Loucy (cell line): Measurements from ENCODE around the gene TEP1.
A peak's percentile ranks its signal among the peaks of the same experiment; 100 is the strongest.

Experiments
- H2AFZ ChIP-seq: fragments of 200-600 bp; sonication (generic); 2 replicates; pipeline ENCODE4 v1.6.0; 2016; ENCODE audit warnings: antibody characterized with exemption, mild to moderate bottlenecking, low read length, moderate library complexity
- H3F3A ChIP-seq: fragments of 200-600 bp; 2 replicates; pipeline ENCODE4 v1.6.0; 2016; ENCODE audit warnings: antibody characterized with exemption, low read depth, mild to moderate bottlenecking
- H3K27me3 ChIP-seq: fragments of 200-600 bp; sonication (generic); 2 replicates; pipeline ENCODE4 v1.6.1; 2014; ENCODE audit warnings: low read length, mild to moderate bottlenecking; ENCODE audit not compliant: insufficient read depth, poor library complexity, severe bottlenecking
- H3K36me3 ChIP-seq: fragments of 200-600 bp; sonication (generic); 2 replicates; pipeline ENCODE4 v1.6.1; 2016; ENCODE audit warnings: low read length; ENCODE audit not compliant: insufficient read depth
- H3K4me1 ChIP-seq: fragments of 200-600 bp; sonication (generic); 2 replicates; pipeline ENCODE4 v1.5.1; 2014; ENCODE audit warnings: low read length, mild to moderate bottlenecking; ENCODE audit not compliant: insufficient read depth, poor library complexity, severe bottlenecking
- H3K4me2 ChIP-seq: fragments of 200-600 bp; sonication (generic); 2 replicates; pipeline ENCODE4 v1.6.0; 2014; ENCODE audit warnings: antibody characterized with exemption, low read length, low read depth, mild to moderate bottlenecking; ENCODE audit not compliant: poor library complexity, severe bottlenecking
- H3K4me3 ChIP-seq: fragments of 200-600 bp; sonication (generic); 2 replicates; pipeline ENCODE4 v1.5.1; 2014; ENCODE audit warnings: low read length, mild to moderate bottlenecking, mixed read lengths; ENCODE audit not compliant: poor library complexity, severe bottlenecking
- H3K79me2 ChIP-seq: fragments of 200-600 bp; sonication (generic); 2 replicates; pipeline ENCODE4 v1.6.1; 2014; ENCODE audit warnings: low read length; ENCODE audit not compliant: insufficient read depth
- H3K9ac ChIP-seq: fragments of 200-600 bp; sonication (generic); 2 replicates; pipeline ENCODE4 v1.6.0; 2014; ENCODE audit warnings: mild to moderate bottlenecking, low read depth, low read length, moderate library complexity; ENCODE audit not compliant: poor library complexity, severe bottlenecking
- H3K9me2 ChIP-seq: fragments of 200-600 bp; sonication (generic); replicated peaks from 2 replicates; pipeline ENCODE4 v1.6.1; 2016; ENCODE audit warnings: low read depth, low read length, mixed read lengths
- H3K9me3 ChIP-seq: fragments of 200-600 bp; sonication (generic); 2 replicates; pipeline ENCODE4 v1.6.1; 2014; ENCODE audit warnings: mild to moderate bottlenecking, antibody characterized with exemption, low read length, low read depth; ENCODE audit not compliant: insufficient read depth
- H4K20me1 ChIP-seq: fragments of 200-600 bp; sonication (generic); 2 replicates; pipeline ENCODE4 v1.6.0; 2014; ENCODE audit warnings: antibody characterized with exemption, low read length, mild to moderate bottlenecking; ENCODE audit not compliant: insufficient read depth, poor library complexity, severe bottlenecking
- CTCF ChIP-seq: fragments of 200-600 bp; sonication (generic); conservative IDR thresholded peaks from 2 replicates; pipeline ENCODE4 v1.5.1; 2014; ENCODE audit warnings: mild to moderate bottlenecking, antibody characterized with exemption, low read length
- EZH2phosphoT487 ChIP-seq: fragments of 200-600 bp; IDR thresholded peaks from 2 replicates; pipeline ENCODE4 v1.6.1; 2018; ENCODE audit warnings: antibody characterized with exemption, mild to moderate bottlenecking, moderate library complexity, borderline replicate concordance

The TEP1 gene

GRCh38 chr14:20428010-20428365 is 14.7 kb upstream of the TEP1 start:
- Histone ChIP-seq H3K9me2 (no peaks in the 10 kb centered on the region), H3K36me3 (no peaks in the 10 kb centered on the region), H3K9ac (peak overlapping the region; percentile 84), H2AFZ (no peak overlapping the region), H3K79me2 (peaks cover 10% of the 10 kb centered on the region; the same call in 1 of the 2 replicates), H3F3A (no peaks in the 10 kb centered on the region), H3K4me1 (peaks cover 40% of the 10 kb centered on the region), H3K9me3 (no peaks in the 10 kb centered on the region), H3K4me2 (peak overlapping the region; percentile 76), H3K4me3 (peak overlapping the region; percentile 63), H3K27me3 (no peaks in the 10 kb centered on the region), H4K20me1 (no peaks in the 10 kb centered on the region)
- TF ChIP-seq CTCF: no peak
- no peak for TF ChIP-seq EZH2phosphoT487

- H3K9ac ChIP-seq: peak overlapping the region; percentile 84
- H3K4me3 ChIP-seq: peak overlapping the region; percentile 63
Observed at GRCh38 chr14:20427231-20428009, 14.1 kb upstream of the TEP1 start.

GRCh38 chr14:20424851-20425250 is 11.6 kb upstream of the TEP1 start:
- Histone ChIP-seq H3K36me3 (no peaks in the 10 kb centered on the region), H3F3A (no peaks in the 10 kb centered on the region), H3K9me2 (no peaks in the 10 kb centered on the region), H3K27me3 (no peaks in the 10 kb centered on the region), H2AFZ (no peak overlapping the region), H4K20me1 (no peaks in the 10 kb centered on the region), H3K4me3 (no peak overlapping the region), H3K4me2 (no peak overlapping the region), H3K79me2 (peaks cover 10% of the 10 kb centered on the region; the same call in 1 of the 2 replicates), H3K9ac (no peak overlapping the region), H3K4me1 (peaks cover 32% of the 10 kb centered on the region), H3K9me3 (no peaks in the 10 kb centered on the region)
- TF ChIP-seq EZH2phosphoT487 (no peak), CTCF (no peak)

More at GRCh38 chr14:20427231-20428009, 14.1 kb upstream of the TEP1 start:
- Histone ChIP-seq H3K9me2 (no peaks in the 10 kb centered on the region), H3K79me2 (peaks cover 10% of the 10 kb centered on the region; the same call in 1 of the 2 replicates), H4K20me1 (no peaks in the 10 kb centered on the region), H3K4me1 (peaks cover 41% of the 10 kb centered on the region), H2AFZ (0 out of 2 replicates have a peak overlapping the region, but pooled peaks have one; percentile 7), H3K36me3 (no peaks in the 10 kb centered on the region), H3K9me3 (no peaks in the 10 kb centered on the region), H3K4me2 (peak overlapping the region; percentile 76), H3K27me3 (no peaks in the 10 kb centered on the region), H3F3A (no peaks in the 10 kb centered on the region)
- TF ChIP-seq EZH2phosphoT487: no peak
- TF ChIP-seq CTCF: no peak
